Mesenchymal stem cell (in vitro differentiated cells and primary cell): ENCODE measurements around the gene RD3L.
A peak's percentile ranks its signal among the peaks of the same experiment; 100 is the strongest.

Source experiments
- DNase-seq: peaks from one replicate; pipeline ENCODE4 v3.0.0-alpha.2; 2013
- H2AFZ ChIP-seq: one replicate; pipeline ENCODE4 v1.6.1; 2013; ENCODE audit warnings: low read depth, mild to moderate bottlenecking, control low read depth, inconsistent platforms, low read length, moderate library complexity
- H2AK5ac ChIP-seq: 2 replicates; pipeline ENCODE4 v1.6.1; 2013; ENCODE audit warnings: low read length, moderate library complexity, mild to moderate bottlenecking, inconsistent platforms; ENCODE audit not compliant: severe bottlenecking
- H2BK120ac ChIP-seq: one replicate; pipeline ENCODE4 v1.6.1; 2013; ENCODE audit warnings: low read depth, mild to moderate bottlenecking, inconsistent platforms, low read length, moderate library complexity
- H2BK12ac ChIP-seq, 2 experiments: one replicate each; pipeline ENCODE4 v1.6.1; 2013; ENCODE audit warnings: inconsistent platforms in 2 of 2, low read length in 2 of 2, mild to moderate bottlenecking in 2 of 2, moderate library complexity in 2 of 2, control low read depth in 1 of 2
- H2BK15ac ChIP-seq: one replicate; pipeline ENCODE4 v1.6.1; 2013; ENCODE audit warnings: mild to moderate bottlenecking, low read depth, inconsistent platforms; ENCODE audit not compliant: poor library complexity, severe bottlenecking
- H2BK5ac ChIP-seq: 2 replicates; pipeline ENCODE4 v1.6.1; 2013; ENCODE audit warnings: low read depth, mild to moderate bottlenecking, low read length, control low read depth, inconsistent platforms; ENCODE audit not compliant: poor library complexity, severe bottlenecking
- H3K14ac ChIP-seq, 2 experiments: one replicate each; pipeline ENCODE4 v1.6.1; 2013; ENCODE audit warnings: inconsistent platforms in 2 of 2, low read length in 2 of 2, control low read depth in 1 of 2, mild to moderate bottlenecking in 1 of 2, moderate library complexity in 1 of 2
- H3K18ac ChIP-seq, 2 experiments: one replicate each; pipeline ENCODE4 v1.6.1; 2013; ENCODE audit warnings: inconsistent platforms in 2 of 2, low read length in 2 of 2, control low read depth in 1 of 2, low read depth in 1 of 2, mild to moderate bottlenecking in 1 of 2
- H3K23ac ChIP-seq, 2 experiments: one replicate each; pipeline ENCODE4 v1.6.1; 2013; ENCODE audit warnings: inconsistent platforms in 2 of 2, low read length in 2 of 2, mild to moderate bottlenecking in 2 of 2, moderate library complexity in 2 of 2, control low read depth in 1 of 2
- H3K27ac ChIP-seq: 2 replicates; pipeline ENCODE4 v1.5.1; 2013; ENCODE audit warnings: mild to moderate bottlenecking, moderate library complexity, low read length, control low read depth, inconsistent platforms; ENCODE audit not compliant: poor library complexity, severe bottlenecking
- H3K27me3 ChIP-seq, 2 experiments: 2 replicates each; pipeline versions ENCODE4 v1.6.1 to v1.7.0; 2013; ENCODE audit warnings: low read length in 2 of 2, mild to moderate bottlenecking in 2 of 2, moderate library complexity in 2 of 2, control low read depth in 1 of 2, inconsistent platforms in 1 of 2; ENCODE audit not compliant: control insufficient read depth in 1 of 2, insufficient read depth in 1 of 2
- H3K36me3 ChIP-seq, 2 experiments: 2 replicates each; pipeline versions ENCODE4 v1.6.1 to v1.7.0; 2013; ENCODE audit warnings: low read length in 2 of 2, control low read depth in 1 of 2, inconsistent platforms in 1 of 2, low read depth in 1 of 2, mild to moderate bottlenecking in 1 of 2; ENCODE audit not compliant: insufficient read depth in 2 of 2, control insufficient read depth in 1 of 2
- H3K4ac ChIP-seq, 2 experiments: one replicate each; pipeline ENCODE4 v1.6.1; 2013; ENCODE audit warnings: inconsistent platforms in 2 of 2, low read length in 2 of 2, mild to moderate bottlenecking in 2 of 2, moderate library complexity in 2 of 2, control low read depth in 1 of 2, low read depth in 1 of 2
- H3K4me1 ChIP-seq: 2 replicates; pipeline ENCODE4 v1.6.1; 2013; ENCODE audit warnings: low read depth, low read length, control low read depth; ENCODE audit not compliant: control insufficient read depth, insufficient read depth
- H3K4me2 ChIP-seq: 2 replicates; pipeline ENCODE4 v1.6.1; 2013; ENCODE audit warnings: low read length, mild to moderate bottlenecking, inconsistent platforms; ENCODE audit not compliant: poor library complexity, severe bottlenecking
- H3K4me3 ChIP-seq, 2 experiments: 2 replicates each; pipeline versions ENCODE4 v1.5.1 to v1.7.0; 2013; ENCODE audit warnings: low read length in 2 of 2, mild to moderate bottlenecking in 2 of 2, control low read depth in 1 of 2, low read depth in 1 of 2; ENCODE audit not compliant: insufficient read depth in 1 of 2
- H3K79me1 ChIP-seq: replicated peaks from 2 replicates; pipeline ENCODE4 v1.6.1; 2013; ENCODE audit warnings: mild to moderate bottlenecking, control low read depth, low read length, inconsistent platforms; ENCODE audit not compliant: poor library complexity, severe bottlenecking
- H3K9ac ChIP-seq: 2 replicates; pipeline ENCODE4 v1.7.0; 2013; ENCODE audit warnings: mild to moderate bottlenecking, low read length, moderate library complexity
- H3K9me3 ChIP-seq: 2 replicates; pipeline ENCODE4 v1.7.0; 2013; ENCODE audit warnings: mild to moderate bottlenecking, low read length; ENCODE audit not compliant: control insufficient read depth
- H4K8ac ChIP-seq: one replicate; pipeline ENCODE4 v1.6.1; 2013; ENCODE audit warnings: inconsistent platforms, mild to moderate bottlenecking, low read length, moderate library complexity
- H4K91ac ChIP-seq: one replicate; pipeline ENCODE4 v1.6.1; 2013; ENCODE audit warnings: mild to moderate bottlenecking, low read length, inconsistent platforms
- WGBS: methylation state at CpG from one replicate; pipeline ENCODE4 v1.1.7; 2013; ENCODE audit warnings: mixed read lengths; 5-methylcytosine and 5-hydroxymethylcytosine counted together

The RD3L gene

GRCh38 chr14:103948442-103948841 lies 6.1 kb upstream of the RD3L start:
- Histone ChIP-seq H3K36me3 (no peaks in the 10 kb centered on the region), H2BK120ac (no peak overlapping the region)

GRCh38 chr14:103946975-103947374 lies 4.6 kb upstream of the RD3L start:
- Histone ChIP-seq H3K4me1 (no peaks in the 10 kb centered on the region), H2BK12ac (no peak overlapping the region), H3K23ac (no peak overlapping the region), H3K9ac (no peak overlapping the region), H3K18ac (no peak overlapping the region), H4K8ac (no peak overlapping the region), H3K9me3 (peaks cover 5% of the 10 kb centered on the region), H3K36me3 (no peaks in the 10 kb centered on the region), H3K27ac (no peak overlapping the region), H2BK5ac (no peak overlapping the region), H3K4me2 (no peak overlapping the region), H3K4ac (no peak overlapping the region), H4K91ac (no peak overlapping the region), H3K79me1 (no peaks in the 10 kb centered on the region), H2BK120ac (no peak overlapping the region), H2BK15ac (no peak overlapping the region), H3K14ac (no peak overlapping the region), H2AK5ac (no peak overlapping the region), H3K27me3 (peaks cover 0 to 20% of the 10 kb centered on the region in 2 experiments), H3K4me3 (no peak overlapping the region), H2AFZ (no peak overlapping the region)
- DNase-seq = no peak
- no CpG with 5 or more reads among the region's 2 CpGs for WGBS

More at GRCh38 chr14:103948442-103948841, 6.1 kb upstream of the RD3L start:
- no peak overlapping the region for H3K18ac ChIP-seq
- no peak overlapping the region for H3K9ac ChIP-seq
- H4K8ac ChIP-seq = no peak overlapping the region
- H3K79me1 ChIP-seq = no peaks in the 10 kb centered on the region
- no peak overlapping the region for H4K91ac ChIP-seq
- no peak overlapping the region for H2BK5ac ChIP-seq
- no peak overlapping the region for H3K23ac ChIP-seq
- H2AK5ac ChIP-seq = no peak overlapping the region
- H2BK15ac ChIP-seq = no peak overlapping the region
- H3K27ac ChIP-seq = no peak overlapping the region
- H2BK12ac ChIP-seq = no peak overlapping the region
- H3K4me3 ChIP-seq = no peak overlapping the region
- no peak overlapping the region for H3K4ac ChIP-seq
- WGBS = 100% methylated on average over 1 of the region's 2 CpGs
- H3K9me3 ChIP-seq = peaks cover 5% of the 10 kb centered on the region
- no peak overlapping the region for H3K4me2 ChIP-seq
- no peaks in the 10 kb centered on the region for H3K4me1 ChIP-seq
- no peak overlapping the region for H3K14ac ChIP-seq
- no peak for DNase-seq
- H2AFZ ChIP-seq = no peak overlapping the region
- H3K27me3 ChIP-seq = peaks cover 0 to 19% of the 10 kb centered on the region in 2 experiments

DNA sequence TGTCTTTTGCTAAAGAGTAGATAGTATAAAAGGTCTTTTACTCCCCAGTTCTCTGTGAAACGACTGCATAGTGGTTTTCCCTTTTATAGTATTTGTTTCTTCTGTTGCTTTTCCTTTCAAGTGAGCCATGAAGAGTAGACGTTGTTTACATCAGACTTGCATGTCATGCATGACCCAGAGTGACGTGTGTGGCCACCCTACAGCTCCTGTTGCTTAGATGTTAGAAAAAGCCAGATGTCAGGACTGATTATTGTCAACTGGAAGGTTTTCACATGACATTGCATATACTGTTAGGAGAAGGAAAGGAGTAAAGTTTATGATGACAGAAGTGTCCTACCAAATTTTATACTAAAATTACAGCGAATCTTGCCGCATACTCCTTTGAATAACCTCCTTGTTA lies 1.3 kb upstream of the RD3L start:
- DNase-seq = peak; percentile 59
- WGBS = 28% methylated on average over 4 of the region's 5 CpGs

DNA sequence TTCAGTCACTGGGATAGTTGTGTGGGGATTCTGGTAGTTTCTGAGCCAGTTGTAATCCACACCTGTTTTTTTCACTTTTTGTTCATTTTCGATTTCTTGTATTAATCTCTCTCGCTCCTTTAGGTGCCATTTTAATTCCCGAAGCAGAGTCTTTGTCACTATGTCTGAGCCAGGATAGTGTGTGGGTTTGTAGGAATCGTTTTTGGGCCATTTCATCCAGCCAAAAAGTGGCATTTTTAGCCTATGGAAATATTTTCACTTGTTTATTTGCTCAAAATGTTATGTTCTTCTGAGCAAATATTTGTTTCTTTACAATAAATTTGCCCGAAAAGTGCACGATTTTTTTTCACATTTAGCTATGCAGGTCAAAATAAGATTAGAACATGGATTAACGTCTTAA lies 867 bp downstream of the RD3L start:
- Histone ChIP-seq H3K9ac (no peak overlapping the region), H3K4me3 (no peak overlapping the region), H3K4ac (no peak overlapping the region), H3K27ac (no peak overlapping the region), H2BK15ac (no peak overlapping the region), H3K14ac (no peak overlapping the region), H3K36me3 (no peaks in the 10 kb centered on the region), H3K4me1 (no peaks in the 10 kb centered on the region), H2BK120ac (no peak overlapping the region), H3K27me3 (peaks cover 4 to 42% of the 10 kb centered on the region in 2 experiments), H2BK5ac (no peak overlapping the region), H2AK5ac (no peak overlapping the region), H3K4me2 (no peak overlapping the region), H2BK12ac (no peak overlapping the region), H3K23ac (no peak overlapping the region), H4K91ac (no peak overlapping the region), H4K8ac (no peak overlapping the region), H2AFZ (no peak overlapping the region), H3K9me3 (no peaks in the 10 kb centered on the region), H3K79me1 (no peaks in the 10 kb centered on the region), H3K18ac (no peak overlapping the region)
- DNase-seq = no peak
- 68% methylated on average over 4 of the region's 7 CpGs for WGBS

More for the DNA sequence above, 1.3 kb upstream of the RD3L start:
- no peak overlapping the region for H2BK12ac ChIP-seq
- no peaks in the 10 kb centered on the region for H3K36me3 ChIP-seq
- H3K9me3 ChIP-seq = peaks cover 5% of the 10 kb centered on the region
- H3K4me2 ChIP-seq = no peak overlapping the region
- H3K27ac ChIP-seq = no peak overlapping the region
- no peak overlapping the region for H2BK120ac ChIP-seq
- H2BK15ac ChIP-seq = no peak overlapping the region
- H2AFZ ChIP-seq = no peak overlapping the region
- H2BK5ac ChIP-seq = no peak overlapping the region
- H3K14ac ChIP-seq = no peak overlapping the region
- H4K91ac ChIP-seq = no peak overlapping the region
- no peaks in the 10 kb centered on the region for H3K4me1 ChIP-seq
- no peak overlapping the region for H4K8ac ChIP-seq
- no peaks in the 10 kb centered on the region for H3K79me1 ChIP-seq
- H3K4me3 ChIP-seq = no peak overlapping the region
- no peak overlapping the region for H3K18ac ChIP-seq
- no peak overlapping the region for H3K9ac ChIP-seq
- no peak overlapping the region for H3K23ac ChIP-seq
- H3K27me3 ChIP-seq = peaks cover 4 to 42% of the 10 kb centered on the region in 2 experiments
- H3K4ac ChIP-seq = no peak overlapping the region
- H2AK5ac ChIP-seq = no peak overlapping the region
